Progenitor cell of endocrine pancreas (in vitro differentiated cells): ENCODE results near the gene NF2. TPM values are rescaled to one million over a fixed set of nuclear protein-coding genes. Genes with fewer than 3 reads are reported as not detected.

ENCODE experiments used
- DNase-seq: peaks from one replicate; pipeline ENCODE4 v3.0.0; 2021; ENCODE audit warnings: low spot score; ENCODE audit not compliant: unreplicated experiment
- H3K27ac Mint-ChIP-seq: 2 replicates; pipeline ENCODE4 v1.8.0; 2021; ENCODE audit warnings: mild to moderate bottlenecking, moderate library complexity, mixed read lengths
- H3K27me3 Mint-ChIP-seq: 2 replicates; pipeline ENCODE4 v1.8.0; 2021; ENCODE audit warnings: mixed read lengths
- H3K36me3 Mint-ChIP-seq: 2 replicates; pipeline ENCODE4 v1.8.0; 2022; ENCODE audit warnings: mixed read lengths; ENCODE audit not compliant: insufficient read depth
- H3K4me1 Mint-ChIP-seq: 2 replicates; pipeline ENCODE4 v1.8.0; 2021; ENCODE audit warnings: low read depth, mixed read lengths
- H3K4me3 Mint-ChIP-seq: 2 replicates; pipeline ENCODE4 v1.8.0; 2021; ENCODE audit warnings: low read depth, mild to moderate bottlenecking, moderate library complexity, mixed read lengths
- H3K9me3 Mint-ChIP-seq: 2 replicates; pipeline ENCODE4 v1.8.0; 2021; ENCODE audit warnings: low read depth, mixed read lengths
- CTCF ChIP-seq: fragments of 200-600 bp; sonication (generic); IDR thresholded peaks from one replicate; pipeline ENCODE4 v1.5.0; 2021; ENCODE audit warnings: antibody characterized with exemption, mild to moderate bottlenecking; ENCODE audit not compliant: unreplicated experiment
- total RNA-seq: library from RNA; stranded (reverse); gene quantifications from 2 replicates; pipeline ENCODE4 v1.2.1, GENCODE V29; 2021

The NF2 gene
- total RNA-seq, 1 donor from 2014 or later, result 37.1 TPM

- Mint-ChIP-seq H3K9me3 (no peaks in the 10 kb centered on the region), H3K4me3 (no peak overlapping the region), H3K27me3 (no peaks in the 10 kb centered on the region), H3K27ac (no peak overlapping the region), H3K36me3 (no peaks in the 10 kb centered on the region), H3K4me1 (peaks cover 37% of the 10 kb centered on the region)
- DNase-seq, result no peak
- TF ChIP-seq CTCF, result no peak
These were observed 26.6 kb downstream of the NF2 start for GRCh38 chr22:29629903-29630516.

- no peaks in the 10 kb centered on the region for H3K27me3 Mint-ChIP-seq
- no peak overlapping the region for H3K27ac Mint-ChIP-seq
- H3K9me3 Mint-ChIP-seq, result no peaks in the 10 kb centered on the region
- no peak for TF ChIP-seq CTCF
- H3K4me1 Mint-ChIP-seq, result peaks cover 32% of the 10 kb centered on the region
- DNase-seq, result no peak
- no peak overlapping the region for H3K4me3 Mint-ChIP-seq
- no peaks in the 10 kb centered on the region for H3K36me3 Mint-ChIP-seq
These were observed 27.6 kb downstream of the NF2 start for GRCh38 chr22:29630987-29631386.

GRCh38 chr22:29631725-29632124 lies 28.3 kb downstream of the NF2 start:
- no peak for DNase-seq
- Mint-ChIP-seq H3K4me3 (no peak overlapping the region), H3K27me3 (no peaks in the 10 kb centered on the region), H3K4me1 (peaks cover 30% of the 10 kb centered on the region), H3K27ac (no peak overlapping the region), H3K36me3 (no peaks in the 10 kb centered on the region), H3K9me3 (no peaks in the 10 kb centered on the region)
- TF ChIP-seq CTCF, result no peak

- Mint-ChIP-seq H3K27me3 (no peaks in the 10 kb centered on the region), H3K4me1 (peaks cover 30% of the 10 kb centered on the region), H3K27ac (no peak overlapping the region), H3K9me3 (no peaks in the 10 kb centered on the region), H3K36me3 (no peaks in the 10 kb centered on the region), H3K4me3 (no peak overlapping the region)
- DNase-seq, result no peak
- TF ChIP-seq CTCF, result no peak
These were observed 29.2 kb downstream of the NF2 start for GRCh38 chr22:29632672-29633071.

- H3K9me3 Mint-ChIP-seq, result no peaks in the 10 kb centered on the region
- no peak for TF ChIP-seq CTCF
- H3K4me3 Mint-ChIP-seq, result no peak overlapping the region
- no peak for DNase-seq
- H3K36me3 Mint-ChIP-seq, result peaks cover 2% of the 10 kb centered on the region
- no peak overlapping the region for H3K27ac Mint-ChIP-seq
- peaks cover 27% of the 10 kb centered on the region for H3K4me1 Mint-ChIP-seq
- H3K27me3 Mint-ChIP-seq, result no peaks in the 10 kb centered on the region
These were observed 30.3 kb downstream of the NF2 start for GRCh38 chr22:29633514-29634312.
